ENCODE results near the gene FHIT. TPM values are rescaled to one million over a fixed set of nuclear protein-coding genes. Genes with fewer than 3 reads are reported as not detected.

The FHIT gene
- total and polyA plus RNA-seq, 10 of the 15 experiments (the other 5 are each of a cell fraction or from before 2014, with no cell fraction given): 4.2 to 14.9 (median 9.4) TPM

DNA sequence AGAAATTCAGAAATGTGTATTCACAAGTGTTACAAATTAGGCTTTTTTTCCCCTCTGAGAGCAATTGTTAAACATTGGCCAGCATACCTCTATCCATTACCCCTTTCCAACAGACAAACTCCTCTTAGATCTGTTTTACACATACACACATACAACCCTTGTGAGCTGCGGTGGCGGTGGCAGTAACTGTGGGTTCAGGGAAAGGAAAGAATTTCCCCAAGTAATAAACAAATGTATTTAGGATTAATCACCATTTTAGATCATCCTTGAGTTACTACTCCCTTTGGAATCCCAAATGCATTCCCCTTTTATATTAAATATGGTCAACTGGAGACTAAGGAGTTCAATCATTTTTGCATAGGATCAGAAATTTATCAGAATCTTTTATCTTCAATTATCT is 667.0 kb downstream of the FHIT start:
- H2AFZ ChIP-seq (ENCODE audit: control insufficient read depth, low read depth, low read length): no peak overlapping the region
- H3K27me3 ChIP-seq (replicated peaks in 1 of 2; ENCODE audit: control insufficient read depth in 2 of 2, insufficient read depth in 2 of 2, low read length in 1 of 2): no peaks in the 10 kb centered on the region
- no peaks in the 10 kb centered on the region for H3K9me3 ChIP-seq (replicated peaks; ENCODE audit: control insufficient read depth, insufficient read depth, low read length)
- no TSS peak for BruUV-seq (replicated peaks)
- ATAC-seq (no peak), FAIRE-seq (no peak), DNase-seq (ENCODE audit: low read depth, low spot score) (no peak)
- ChIA-PET POLR2A (no interaction called here), CTCF (interaction anchor here (0.6 kb wide), 1 partner anchor 980 kb away, joined by 3 read pairs; no protein-coding TSS in a partner anchor), SMC1A (ENCODE audit: uncharacterized antibody, unreplicated experiment) (interaction anchor here (0.8 kb wide), 1 partner anchor 28 kb away, joined by 3 read pairs; no protein-coding TSS in a partner anchor), RAD21 (ENCODE audit: unreplicated experiment) (interaction anchor here (1.0 kb wide), 1 partner anchor 10 kb away, joined by 4 read pairs; no protein-coding TSS in a partner anchor)
- H3K36me3 ChIP-seq (ENCODE audit: control insufficient read depth in 2 of 2, insufficient read depth in 2 of 2, low read length in 1 of 2): no peaks in the 10 kb centered on the region
- in situ Hi-C loops (cut with MboI): no loop called here
- no peak overlapping the region for H3K27ac ChIP-seq (ENCODE audit: control insufficient read depth, insufficient read depth)
- 91% methylated on average over 2 of the region's 2 CpGs for WGBS (ENCODE audit: insufficient coverage, insufficient replicate concordance, low lambda C conversion rate, missing lambda C conversion rate)
- TF ChIP-seq, protein P1, sequence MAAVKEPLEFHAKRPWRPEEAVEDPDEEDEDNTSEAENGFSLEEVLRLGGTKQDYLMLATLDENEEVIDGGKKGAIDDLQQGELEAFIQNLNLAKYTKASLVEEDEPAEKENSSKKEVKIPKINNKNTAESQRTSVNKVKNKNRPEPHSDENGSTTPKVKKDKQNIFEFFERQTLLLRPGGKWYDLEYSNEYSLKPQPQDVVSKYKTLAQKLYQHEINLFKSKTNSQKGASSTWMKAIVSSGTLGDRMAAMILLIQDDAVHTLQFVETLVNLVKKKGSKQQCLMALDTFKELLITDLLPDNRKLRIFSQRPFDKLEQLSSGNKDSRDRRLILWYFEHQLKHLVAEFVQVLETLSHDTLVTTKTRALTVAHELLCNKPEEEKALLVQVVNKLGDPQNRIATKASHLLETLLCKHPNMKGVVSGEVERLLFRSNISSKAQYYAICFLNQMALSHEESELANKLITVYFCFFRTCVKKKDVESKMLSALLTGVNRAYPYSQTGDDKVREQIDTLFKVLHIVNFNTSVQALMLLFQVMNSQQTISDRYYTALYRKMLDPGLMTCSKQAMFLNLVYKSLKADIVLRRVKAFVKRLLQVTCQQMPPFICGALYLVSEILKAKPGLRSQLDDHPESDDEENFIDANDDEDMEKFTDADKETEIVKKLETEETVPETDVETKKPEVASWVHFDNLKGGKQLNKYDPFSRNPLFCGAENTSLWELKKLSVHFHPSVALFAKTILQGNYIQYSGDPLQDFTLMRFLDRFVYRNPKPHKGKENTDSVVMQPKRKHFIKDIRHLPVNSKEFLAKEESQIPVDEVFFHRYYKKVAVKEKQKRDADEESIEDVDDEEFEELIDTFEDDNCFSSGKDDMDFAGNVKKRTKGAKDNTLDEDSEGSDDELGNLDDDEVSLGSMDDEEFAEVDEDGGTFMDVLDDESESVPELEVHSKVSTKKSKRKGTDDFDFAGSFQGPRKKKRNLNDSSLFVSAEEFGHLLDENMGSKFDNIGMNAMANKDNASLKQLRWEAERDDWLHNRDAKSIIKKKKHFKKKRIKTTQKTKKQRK (IDR thresholded peaks at IDR 0.05; ENCODE audit: low read depth, low read length): no peak
- no peak for TF ChIP-seq BMI1 (IDR thresholded peaks at IDR 0.05; ENCODE audit: borderline replicate concordance)
- TF ChIP-seq SRF (IDR thresholded peaks at IDR 0.05; ENCODE audit: low read depth in 2 of 2, low read length in 2 of 2): no peak
- TF ChIP-seq, protein P2, sequence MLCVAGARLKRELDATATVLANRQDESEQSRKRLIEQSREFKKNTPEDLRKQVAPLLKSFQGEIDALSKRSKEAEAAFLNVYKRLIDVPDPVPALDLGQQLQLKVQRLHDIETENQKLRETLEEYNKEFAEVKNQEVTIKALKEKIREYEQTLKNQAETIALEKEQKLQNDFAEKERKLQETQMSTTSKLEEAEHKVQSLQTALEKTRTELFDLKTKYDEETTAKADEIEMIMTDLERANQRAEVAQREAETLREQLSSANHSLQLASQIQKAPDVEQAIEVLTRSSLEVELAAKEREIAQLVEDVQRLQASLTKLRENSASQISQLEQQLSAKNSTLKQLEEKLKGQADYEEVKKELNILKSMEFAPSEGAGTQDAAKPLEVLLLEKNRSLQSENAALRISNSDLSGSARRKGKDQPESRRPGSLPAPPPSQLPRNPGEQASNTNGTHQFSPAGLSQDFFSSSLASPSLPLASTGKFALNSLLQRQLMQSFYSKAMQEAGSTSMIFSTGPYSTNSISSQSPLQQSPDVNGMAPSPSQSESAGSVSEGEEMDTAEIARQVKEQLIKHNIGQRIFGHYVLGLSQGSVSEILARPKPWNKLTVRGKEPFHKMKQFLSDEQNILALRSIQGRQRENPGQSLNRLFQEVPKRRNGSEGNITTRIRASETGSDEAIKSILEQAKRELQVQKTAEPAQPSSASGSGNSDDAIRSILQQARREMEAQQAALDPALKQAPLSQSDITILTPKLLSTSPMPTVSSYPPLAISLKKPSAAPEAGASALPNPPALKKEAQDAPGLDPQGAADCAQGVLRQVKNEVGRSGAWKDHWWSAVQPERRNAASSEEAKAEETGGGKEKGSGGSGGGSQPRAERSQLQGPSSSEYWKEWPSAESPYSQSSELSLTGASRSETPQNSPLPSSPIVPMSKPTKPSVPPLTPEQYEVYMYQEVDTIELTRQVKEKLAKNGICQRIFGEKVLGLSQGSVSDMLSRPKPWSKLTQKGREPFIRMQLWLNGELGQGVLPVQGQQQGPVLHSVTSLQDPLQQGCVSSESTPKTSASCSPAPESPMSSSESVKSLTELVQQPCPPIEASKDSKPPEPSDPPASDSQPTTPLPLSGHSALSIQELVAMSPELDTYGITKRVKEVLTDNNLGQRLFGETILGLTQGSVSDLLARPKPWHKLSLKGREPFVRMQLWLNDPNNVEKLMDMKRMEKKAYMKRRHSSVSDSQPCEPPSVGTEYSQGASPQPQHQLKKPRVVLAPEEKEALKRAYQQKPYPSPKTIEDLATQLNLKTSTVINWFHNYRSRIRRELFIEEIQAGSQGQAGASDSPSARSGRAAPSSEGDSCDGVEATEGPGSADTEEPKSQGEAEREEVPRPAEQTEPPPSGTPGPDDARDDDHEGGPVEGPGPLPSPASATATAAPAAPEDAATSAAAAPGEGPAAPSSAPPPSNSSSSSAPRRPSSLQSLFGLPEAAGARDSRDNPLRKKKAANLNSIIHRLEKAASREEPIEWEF (IDR thresholded peaks at IDR 0.05; ENCODE audit: insufficient replicate concordance, low read depth, low read length): no peak
- no peak overlapping the region for H3K9ac ChIP-seq (ENCODE audit: control insufficient read depth, insufficient read depth, low read length)
- H3K79me2 ChIP-seq (ENCODE audit: control insufficient read depth, insufficient read depth, low read length): no peaks in the 10 kb centered on the region
- no peaks in the 10 kb centered on the region for H4K20me1 ChIP-seq (ENCODE audit: control insufficient read depth, insufficient read depth)
- H3K4me2 ChIP-seq (ENCODE audit: control insufficient read depth, insufficient read depth): no peak overlapping the region
- no peak overlapping the region for H3K4me3 ChIP-seq
- intact Hi-C loops (cut with micrococcal nuclease; ENCODE audit: unreplicated experiment): loop anchor here (10.0 kb wide), 1 partner anchor 791 kb away; no protein-coding TSS in a partner anchor
- H3K4me1 ChIP-seq (ENCODE audit: control insufficient read depth, insufficient read depth, low read length): no peaks in the 10 kb centered on the region
